Measurements from ENCODE around the gene RAB20. TPM values are rescaled to one million over a fixed set of nuclear protein-coding genes. Genes with fewer than 3 reads are reported as not detected.
"Not testable (repeated sequence)": the region's sequence is repeated elsewhere in the genome, so short reads cannot be mapped to it uniquely, and the experiment has no call there.

Gene RAB20
- 2.8 and 4.0 TPM in 2 replicates for total RNA-seq

DNA sequence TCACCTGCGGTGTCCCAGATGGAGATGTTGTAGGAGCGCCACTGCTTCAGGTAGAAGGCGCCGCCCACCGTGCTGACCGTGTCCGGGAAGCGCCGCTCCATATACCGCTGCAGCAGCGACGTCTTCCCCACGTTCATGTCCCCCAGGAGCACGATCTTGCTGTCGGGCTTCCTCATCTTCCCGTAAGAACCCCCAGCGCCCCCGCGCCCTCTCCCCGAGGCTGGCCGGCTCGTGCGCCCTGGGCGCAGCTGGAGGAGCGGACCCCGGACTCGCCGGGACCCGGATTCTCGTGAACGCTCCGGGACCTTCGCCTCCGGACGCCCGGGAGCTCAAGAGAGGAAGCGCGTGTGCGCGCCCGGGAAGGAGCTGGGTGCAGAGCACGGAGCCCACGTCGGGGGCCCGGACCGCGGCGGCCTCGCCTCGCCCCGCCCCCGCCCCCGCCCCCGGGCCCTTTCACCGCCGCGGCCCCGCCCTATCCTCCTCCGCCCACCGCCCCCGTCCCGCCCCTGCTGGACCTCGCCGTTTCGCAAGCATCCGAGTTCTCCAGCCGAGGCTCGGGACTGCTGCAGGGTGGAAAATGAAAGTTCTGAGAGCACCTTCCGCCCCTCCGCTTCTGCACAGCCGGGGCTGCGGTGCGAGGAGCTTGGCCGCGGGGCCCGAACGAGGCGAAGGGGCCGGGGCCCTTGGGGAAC, at the start of gene RAB20:
RAB20 (minus strand) TSS at position 379 of the 692 bp plus-strand sequence; CDS start at position 176, 203 bp downstream.
- Mint-ChIP-seq H3K27ac (peak within 1 kb of the TSS; percentile 74), H3K4me1 (ENCODE audit: low read depth) (peaks cover 14% of the 10 kb centered on the region), H3K36me3 (ENCODE audit: low read depth) (peaks cover 4% of the 10 kb centered on the region), H3K9me3 (no peaks in the 10 kb centered on the region), H3K27me3 (ENCODE audit: low read depth) (peaks cover 40% of the 10 kb centered on the region), H3K4me3 (ENCODE audit: low read depth) (peak within 1 kb of the TSS; percentile 87)
- intact Hi-C loops (cut with micrococcal nuclease): loop anchor here (2.0 to 5.0 kb wide), 2 partner anchors 53 to 139 kb away; partner anchors contain the start of gene NAXD
- peak; percentile 60 for DNase-seq (ENCODE audit: low spot score)

GRCh38 chr13:110610955-110611595, 49.6 kb upstream of the RAB20 start:
- intact Hi-C loops (cut with micrococcal nuclease): loop anchor here (10.0 kb wide), 1 partner anchor 826 kb away; the partner anchor contains the start of gene IRS2
- DNase-seq (ENCODE audit: low spot score): no peak
- H3K27ac Mint-ChIP-seq: no peak overlapping the region
- H3K4me1 Mint-ChIP-seq (ENCODE audit: low read depth): peaks cover 8% of the 10 kb centered on the region
- no peaks in the 10 kb centered on the region for H3K36me3 Mint-ChIP-seq (ENCODE audit: low read depth)
- no peaks in the 10 kb centered on the region for H3K9me3 Mint-ChIP-seq
- H3K27me3 Mint-ChIP-seq (ENCODE audit: low read depth): no peaks in the 10 kb centered on the region
- no peak overlapping the region for H3K4me3 Mint-ChIP-seq (ENCODE audit: low read depth)

- intact Hi-C loops (cut with micrococcal nuclease): no loop called here
- Mint-ChIP-seq H3K4me3 (ENCODE audit: low read depth) (no peak overlapping the region), H3K36me3 (ENCODE audit: low read depth) (no peaks in the 10 kb centered on the region), H3K4me1 (ENCODE audit: low read depth) (peaks cover 6% of the 10 kb centered on the region), H3K27me3 (ENCODE audit: low read depth) (peaks cover 3% of the 10 kb centered on the region), H3K9me3 (no peaks in the 10 kb centered on the region), H3K27ac (no peak overlapping the region)
- no peak for DNase-seq (ENCODE audit: low spot score)
Observed at GRCh38 chr13:110607675-110608224, 46.2 kb upstream of the RAB20 start.

DNA sequence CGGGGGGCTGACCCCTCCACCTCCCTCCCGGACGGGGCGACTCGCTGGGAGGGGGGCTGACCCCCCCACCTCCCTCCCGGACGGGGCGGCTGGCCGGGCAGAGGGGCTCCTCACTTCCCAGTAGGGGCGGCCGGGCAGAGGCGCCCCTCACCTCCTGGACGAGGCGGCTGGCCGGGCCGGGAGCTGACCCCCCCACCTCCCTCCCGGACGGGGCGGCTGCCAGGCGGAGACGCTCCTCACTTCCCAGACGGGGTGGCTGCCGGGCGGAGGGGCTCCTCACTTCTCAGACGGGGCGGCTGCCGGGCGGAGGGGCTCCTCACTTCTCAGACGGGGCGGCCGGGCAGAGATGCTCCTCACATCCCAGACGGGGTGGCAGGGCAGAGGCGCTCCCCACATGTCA, 44.8 kb upstream of the RAB20 start:
- not testable (repeated sequence) for H3K4me1 Mint-ChIP-seq (ENCODE audit: low read depth); H3K36me3 Mint-ChIP-seq (ENCODE audit: low read depth); H3K9me3 Mint-ChIP-seq

DNA sequence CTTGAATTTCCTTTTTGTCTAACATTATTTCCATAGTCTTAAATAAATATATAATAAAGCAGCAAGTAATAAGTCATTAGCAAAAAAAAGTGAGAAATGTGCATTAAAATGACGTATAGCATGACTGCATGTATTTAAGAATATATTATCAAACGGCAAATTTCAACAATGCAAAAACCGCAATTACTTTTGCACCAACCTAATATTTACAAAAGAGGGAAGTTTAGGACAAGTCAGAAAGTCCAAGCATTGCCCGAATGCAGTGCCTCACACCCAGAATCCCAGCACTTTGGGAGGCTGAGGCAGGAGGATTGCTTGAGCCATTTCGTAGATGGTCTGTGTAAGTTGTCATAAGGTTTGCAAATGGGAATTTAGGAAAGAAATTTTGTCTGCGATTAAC, 43.6 kb upstream of the RAB20 start:
- intact Hi-C loops (cut with micrococcal nuclease): no loop called here
- DNase-seq (ENCODE audit: low spot score): no peak
- peaks cover 10% of the 10 kb centered on the region for H3K27me3 Mint-ChIP-seq (ENCODE audit: low read depth)
- no peaks in the 10 kb centered on the region for H3K9me3 Mint-ChIP-seq
- no peaks in the 10 kb centered on the region for H3K36me3 Mint-ChIP-seq (ENCODE audit: low read depth)
- H3K4me3 Mint-ChIP-seq (ENCODE audit: low read depth): no peak overlapping the region
- peaks cover under 1% of the 10 kb centered on the region for H3K4me1 Mint-ChIP-seq (ENCODE audit: low read depth)
- no peak overlapping the region for H3K27ac Mint-ChIP-seq

More for the DNA sequence above, 44.8 kb upstream of the RAB20 start:
- DNase-seq (ENCODE audit: low spot score); H3K4me3 Mint-ChIP-seq (ENCODE audit: low read depth); H3K27me3 Mint-ChIP-seq (ENCODE audit: low read depth); intact Hi-C loops (cut with micrococcal nuclease); H3K27ac Mint-ChIP-seq: not testable (repeated sequence)

DNA sequence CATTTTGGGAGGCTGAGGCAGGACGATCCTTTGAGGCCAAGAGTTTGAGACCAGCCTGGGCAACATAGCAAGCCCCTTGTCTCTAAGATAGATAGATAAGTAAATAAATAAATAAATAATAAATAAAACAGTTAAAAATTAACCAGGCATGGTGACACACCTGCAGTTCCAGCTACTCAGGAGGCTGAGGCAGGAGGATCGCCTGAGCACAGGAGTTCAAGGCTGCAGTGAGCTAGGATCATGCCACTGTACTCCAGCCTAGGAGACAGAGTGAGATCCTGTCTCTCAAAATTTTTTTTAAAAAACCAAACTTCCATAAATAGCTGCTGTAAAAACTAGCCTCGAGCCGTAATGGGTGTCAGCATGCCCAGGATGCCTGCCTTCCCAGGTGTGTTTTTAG, 39.5 kb upstream of the RAB20 start:
- Mint-ChIP-seq H3K4me1 (ENCODE audit: low read depth) (no peaks in the 10 kb centered on the region), H3K36me3 (ENCODE audit: low read depth) (no peaks in the 10 kb centered on the region), H3K27me3 (ENCODE audit: low read depth) (peaks cover 14% of the 10 kb centered on the region), H3K4me3 (ENCODE audit: low read depth) (no peak overlapping the region), H3K9me3 (no peaks in the 10 kb centered on the region), H3K27ac (no peak overlapping the region)
- no peak for DNase-seq (ENCODE audit: low spot score)
- intact Hi-C loops (cut with micrococcal nuclease): no loop called here

DNA sequence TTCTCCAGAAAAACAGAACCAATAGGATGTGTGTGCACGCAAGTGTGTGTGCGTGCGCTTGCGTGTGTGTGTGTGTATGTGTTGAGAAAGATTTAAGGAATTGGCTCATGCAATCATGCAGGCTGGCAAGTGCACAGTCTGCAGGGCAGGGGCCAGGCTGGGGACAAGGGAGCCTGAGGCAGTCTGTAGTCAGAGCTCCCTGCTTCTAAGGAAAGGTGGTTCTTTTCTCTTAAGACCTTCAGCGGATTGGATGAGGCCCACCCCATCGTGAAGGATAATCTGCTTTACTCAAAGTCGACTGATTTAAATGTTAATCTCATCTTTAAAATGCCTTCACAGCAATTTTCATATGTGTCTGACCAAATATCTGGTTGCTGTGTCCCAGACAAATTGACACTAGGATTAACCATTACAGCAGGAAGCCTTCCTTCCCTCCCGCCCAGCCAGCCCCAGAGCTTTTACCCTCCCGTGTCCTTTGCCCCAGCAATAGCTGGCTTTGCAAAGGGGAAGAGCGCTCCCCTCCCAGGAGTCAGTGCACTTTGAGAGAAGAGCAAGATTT, 38.8 kb upstream of the RAB20 start:
- no peak for DNase-seq (ENCODE audit: low spot score)

DNA sequence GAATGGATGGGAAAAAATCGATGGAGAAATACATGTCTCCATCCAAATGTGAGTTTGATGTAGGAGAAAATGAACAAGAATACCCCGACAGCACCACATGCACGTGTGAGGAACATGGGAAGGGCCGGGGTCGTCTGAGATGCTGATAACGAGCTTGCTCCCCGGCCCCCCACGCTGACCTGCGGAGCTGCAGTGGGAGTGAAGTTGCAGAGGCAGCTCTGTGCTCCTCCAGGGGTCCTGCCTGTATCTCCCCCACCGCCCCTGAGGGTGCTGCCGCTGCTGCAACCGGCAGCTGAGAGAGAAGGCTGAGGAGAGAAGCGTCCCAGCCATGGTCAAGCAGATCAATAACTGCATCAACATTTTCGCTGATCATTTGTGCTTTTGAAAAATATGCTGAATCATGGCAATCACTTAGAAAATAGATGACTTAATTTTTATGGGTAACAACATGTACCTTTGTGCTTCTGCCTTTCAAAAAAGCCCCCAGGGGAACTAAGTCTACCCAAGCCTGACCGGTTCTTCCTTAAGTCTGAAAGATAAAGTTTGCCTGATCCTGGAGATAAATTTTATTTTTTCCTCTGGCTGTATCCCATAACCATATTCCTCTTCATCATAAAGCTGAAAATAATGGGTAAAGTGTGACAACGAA, 35.6 kb upstream of the RAB20 start:
- DNase-seq (ENCODE audit: low spot score): no peak
- H3K27ac Mint-ChIP-seq: no peak overlapping the region
- H3K27me3 Mint-ChIP-seq (ENCODE audit: low read depth): peaks cover 14% of the 10 kb centered on the region
- intact Hi-C loops (cut with micrococcal nuclease): loop anchor here (10.0 kb wide), 1 partner anchor 142 kb away; no protein-coding TSS in a partner anchor
- H3K9me3 Mint-ChIP-seq: no peaks in the 10 kb centered on the region
- peaks cover 1% of the 10 kb centered on the region for H3K4me1 Mint-ChIP-seq (ENCODE audit: low read depth)
- no peaks in the 10 kb centered on the region for H3K36me3 Mint-ChIP-seq (ENCODE audit: low read depth)
- H3K4me3 Mint-ChIP-seq (ENCODE audit: low read depth): no peak overlapping the region

More for the DNA sequence above, 38.8 kb upstream of the RAB20 start:
- H3K4me3 Mint-ChIP-seq (ENCODE audit: low read depth): no peak overlapping the region
- H3K9me3 Mint-ChIP-seq: no peaks in the 10 kb centered on the region
- H3K36me3 Mint-ChIP-seq (ENCODE audit: low read depth): no peaks in the 10 kb centered on the region
- no peaks in the 10 kb centered on the region for H3K4me1 Mint-ChIP-seq (ENCODE audit: low read depth)
- intact Hi-C loops (cut with micrococcal nuclease): no loop called here
- H3K27ac Mint-ChIP-seq: no peak overlapping the region
- peaks cover 15% of the 10 kb centered on the region for H3K27me3 Mint-ChIP-seq (ENCODE audit: low read depth)

GRCh38 chr13:110593430-110594130, 32.1 kb upstream of the RAB20 start:
- Mint-ChIP-seq H3K4me1 (ENCODE audit: low read depth) (peaks cover 1% of the 10 kb centered on the region), H3K27me3 (ENCODE audit: low read depth) (peaks cover 23% of the 10 kb centered on the region), H3K4me3 (ENCODE audit: low read depth) (no peak overlapping the region), H3K9me3 (no peaks in the 10 kb centered on the region), H3K27ac (no peak overlapping the region), H3K36me3 (ENCODE audit: low read depth) (no peaks in the 10 kb centered on the region)
- intact Hi-C loops (cut with micrococcal nuclease): loop anchor here (2.0 to 10.0 kb wide), 2 partner anchors 139 to 225 kb away; no protein-coding TSS in a partner anchor
- no peak for DNase-seq (ENCODE audit: low spot score)

DNA sequence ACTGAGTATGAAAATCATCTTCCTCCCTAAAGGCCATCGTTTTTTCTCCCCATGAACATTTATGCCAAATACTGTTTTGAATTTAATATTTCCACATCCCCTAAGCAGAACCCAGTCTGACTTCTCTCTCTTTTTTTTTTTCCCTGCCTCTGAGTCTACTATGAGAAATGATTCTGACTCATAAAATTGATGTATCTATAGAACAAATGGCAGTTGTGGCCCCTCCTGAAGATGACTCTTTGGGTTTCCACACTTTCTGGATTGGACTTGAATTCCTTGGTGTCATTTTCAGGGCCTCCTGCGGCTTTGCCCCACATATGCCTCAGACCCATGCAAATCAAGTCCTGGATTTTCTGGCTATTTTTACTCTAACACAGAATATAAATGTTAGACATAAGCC, 31.1 kb upstream of the RAB20 start:
- Mint-ChIP-seq H3K27ac (no peak overlapping the region), H3K27me3 (ENCODE audit: low read depth) (peaks cover 24% of the 10 kb centered on the region), H3K4me3 (ENCODE audit: low read depth) (no peak overlapping the region), H3K4me1 (ENCODE audit: low read depth) (peaks cover 1% of the 10 kb centered on the region), H3K36me3 (ENCODE audit: low read depth) (no peaks in the 10 kb centered on the region), H3K9me3 (no peaks in the 10 kb centered on the region)
- no peak for DNase-seq (ENCODE audit: low spot score)
- intact Hi-C loops (cut with micrococcal nuclease): loop anchor here (2.0 to 10.0 kb wide), 2 partner anchors 138 to 226 kb away; no protein-coding TSS in a partner anchor

DNA sequence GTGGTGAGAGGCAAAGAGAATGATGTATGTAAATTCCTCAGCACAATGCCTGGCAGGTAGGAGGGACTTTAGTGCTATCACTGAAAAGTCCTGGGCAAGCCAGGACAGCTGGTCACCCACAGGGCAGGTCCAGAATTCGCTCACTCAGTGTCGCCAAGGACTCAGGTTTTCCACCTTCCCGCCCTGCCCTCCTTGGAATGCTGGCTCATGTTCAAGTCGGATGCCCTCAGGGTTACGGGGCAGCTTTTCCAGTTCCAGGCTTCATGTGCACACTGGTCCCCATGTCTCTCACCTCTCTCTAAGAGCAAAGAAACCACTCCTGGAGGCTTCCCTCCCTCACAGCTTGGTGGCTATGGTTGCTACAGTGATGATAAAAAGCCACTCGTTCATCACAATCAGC, 29.1 kb upstream of the RAB20 start:
- Mint-ChIP-seq H3K9me3 (no peaks in the 10 kb centered on the region), H3K27me3 (ENCODE audit: low read depth) (peaks cover 23% of the 10 kb centered on the region)

More for the DNA sequence above, 29.1 kb upstream of the RAB20 start:
- DNase-seq (ENCODE audit: low spot score): no peak
- Mint-ChIP-seq H3K36me3 (ENCODE audit: low read depth) (no peaks in the 10 kb centered on the region), H3K4me1 (ENCODE audit: low read depth) (peaks cover 1% of the 10 kb centered on the region), H3K27ac (no peak overlapping the region), H3K4me3 (ENCODE audit: low read depth) (no peak overlapping the region)
- intact Hi-C loops (cut with micrococcal nuclease): loop anchor here (10.0 kb wide), 1 partner anchor 136 kb away; no protein-coding TSS in a partner anchor

Data from activated T-helper 2 cell treated with anti-CD3 and anti-CD28 coated beads, Interferon-gamma antibody, Interleukin-2, Interleukin-4, amounts not matched to agents 10 μg/mL and 5 μg/mL and 100 μg/mL, durations not matched to agents 14 hours and 24 hours and 36 hours (primary cell).